ENCODE data around the gene IFNA6. TPM values are rescaled to one million over a fixed set of nuclear protein-coding genes. Genes with fewer than 3 reads are reported as not detected.

The IFNA6 gene
- total and polyA plus RNA-seq, 2 of the 8 experiments (the other 6 are each of a cell fraction or from before 2014, with no cell fraction given) = not detected

GRCh38 chr9:21392270-21392669 lies 41.6 kb upstream of the IFNA6 start:
- Histone ChIP-seq H2AK5ac (ENCODE audit: low read depth, low read length) (no peak overlapping the region), H3K79me2 (ENCODE audit: control insufficient read depth in 1 of 2, insufficient read depth in 2 of 2, low read length in 2 of 2) (no peaks in the 10 kb centered on the region), H4K5ac (ENCODE audit: insufficient read length, low read depth, low read length) (no peak overlapping the region), H2BK12ac (ENCODE audit: low read depth, low read length) (no peak overlapping the region), H3K36me3 (ENCODE audit: control insufficient read depth in 2 of 4, insufficient read depth in 4 of 4, low read length in 3 of 4) (no peaks in the 10 kb centered on the region), H3K4ac (replicated peaks; ENCODE audit: insufficient read length, low read depth, low read length) (no peak overlapping the region), H3K4me1 (replicated peaks in 1 of 4; ENCODE audit: control insufficient read depth in 3 of 4, insufficient read depth in 4 of 4, low read length in 3 of 4) (no peaks in the 10 kb centered on the region), H4K91ac (replicated peaks; ENCODE audit: insufficient read length, low read length) (no peak overlapping the region), H3K4me3 (ENCODE audit: extremely low read depth in 1 of 4, insufficient read depth in 2 of 4, low read depth in 3 of 4, low read length in 4 of 4) (no peak overlapping the region), H4K8ac (ENCODE audit: extremely low read depth, insufficient read depth, low read length) (no peak overlapping the region), H2BK5ac (ENCODE audit: low read depth, low read length) (no peak overlapping the region), H3K14ac (ENCODE audit: insufficient read length) (no peak overlapping the region), H3K56ac (replicated peaks; ENCODE audit: insufficient read length, low read depth, low read length) (no peak overlapping the region), H3K9ac (replicated peaks in 1 of 4; ENCODE audit: extremely low read depth in 1 of 4, low read depth in 3 of 4, low read length in 3 of 4) (no peak overlapping the region), H3K9me3 (ENCODE audit: insufficient read depth in 2 of 2, low read depth in 1 of 2, low read length in 1 of 2) (no peaks in the 10 kb centered on the region), H2BK15ac (ENCODE audit: low read length) (no peak overlapping the region), H3K18ac (ENCODE audit: extremely low read depth, low read length) (no peak overlapping the region), H4K20me1 (replicated peaks in 1 of 2; ENCODE audit: control insufficient read depth in 1 of 2, insufficient read depth in 2 of 2, low read length in 2 of 2) (no peaks in the 10 kb centered on the region), H2BK120ac (replicated peaks; ENCODE audit: low read depth, low read length) (no peak overlapping the region), H3K79me1 (ENCODE audit: low read depth, low read length) (no peaks in the 10 kb centered on the region), H3K4me2 (ENCODE audit: insufficient read depth in 1 of 2, low read depth in 2 of 2, low read length in 2 of 2) (no peak overlapping the region), H3K23me2 (ENCODE audit: low read depth, low read length) (no peaks in the 10 kb centered on the region; the same call in 1 of the 2 replicates), H3K27ac (ENCODE audit: low read depth, low read length) (no peak overlapping the region), H2AFZ (ENCODE audit: low read length) (peak overlapping the region; percentile 48; the same call in 1 of the 2 replicates), H3K27me3 (replicated peaks in 1 of 4; ENCODE audit: control insufficient read depth in 3 of 4, extremely low read depth in 1 of 4, insufficient read depth in 3 of 4, low read length in 3 of 4) (peaks cover 0 to 8% (median 4%) of the 10 kb centered on the region in 4 experiments; a peak in 3 of 7 replicates), H2BK20ac (ENCODE audit: low read length) (no peak overlapping the region), H3K23ac (ENCODE audit: insufficient read length) (no peak overlapping the region)
- CTCF ChIA-PET (ENCODE audit: partially characterized antibody) = interaction anchor here (0.5 to 6.8 kb wide), 37 partner anchors 8 to 396 kb away, joined by 3 to 79 read pairs (median 4); partner anchors contain the start of genes IFNA6, IFNA8 and KLHL9
- DNase-seq (ENCODE audit: low read depth in 1 of 2, low spot score in 2 of 2) (no peak), FAIRE-seq (no peak)
- TF ChIP-seq BRCA1 (IDR thresholded peaks at IDR 0.05; ENCODE audit: low read depth, low read length) = no peak
- TF ChIP-seq CTCF (IDR thresholded peaks at IDR 0.05; ENCODE audit: control extremely low read depth in 1 of 3, insufficient read depth in 1 of 3, low read depth in 1 of 3, low read length in 3 of 3) = peak in 2 of 3 experiments; percentile 55 to 74; a peak in 3 of 4 replicates
- TF ChIP-seq TBP (IDR thresholded peaks at IDR 0.05; ENCODE audit: low read depth, low read length) = no peak
- POLR2A ChIA-PET (ENCODE audit: partially characterized antibody) = no interaction called here
- 91% methylated on average over 6 of the region's 6 CpGs; no CpG with 5 or more reads in 1 of the 2 experiments for WGBS, 2 experiments (ENCODE audit: extremely low coverage in 1 of 2, insufficient coverage in 1 of 2, insufficient read length in 1 of 2, insufficient replicate concordance in 2 of 2, low coverage in 1 of 2, low lambda C conversion rate in 2 of 2, missing lambda C conversion rate in 1 of 2)

All from H1 (cell line).